ENCODE data around the gene SMAD5.

The SMAD5 gene

DNA sequence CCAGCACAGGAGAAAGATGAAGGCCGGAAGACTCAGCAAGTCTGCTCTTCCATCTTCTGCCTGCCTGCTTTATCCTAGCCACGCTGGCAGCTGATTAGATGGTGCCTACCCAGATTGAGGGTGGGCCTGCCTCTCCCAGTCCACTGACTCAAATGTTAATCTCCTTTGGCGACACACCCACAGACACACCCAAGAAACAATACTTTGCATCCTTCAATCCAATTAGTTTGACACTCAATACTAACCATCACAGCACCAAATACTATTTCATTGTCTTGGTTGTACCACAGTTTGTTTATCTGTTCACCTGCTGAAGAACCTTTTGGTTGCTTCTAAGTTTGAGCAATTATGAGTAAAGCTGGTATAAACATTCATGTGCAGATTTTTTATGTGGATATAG, 36.6 kb downstream of the SMAD5 start:
- TF ChIP-seq, protein P1, sequence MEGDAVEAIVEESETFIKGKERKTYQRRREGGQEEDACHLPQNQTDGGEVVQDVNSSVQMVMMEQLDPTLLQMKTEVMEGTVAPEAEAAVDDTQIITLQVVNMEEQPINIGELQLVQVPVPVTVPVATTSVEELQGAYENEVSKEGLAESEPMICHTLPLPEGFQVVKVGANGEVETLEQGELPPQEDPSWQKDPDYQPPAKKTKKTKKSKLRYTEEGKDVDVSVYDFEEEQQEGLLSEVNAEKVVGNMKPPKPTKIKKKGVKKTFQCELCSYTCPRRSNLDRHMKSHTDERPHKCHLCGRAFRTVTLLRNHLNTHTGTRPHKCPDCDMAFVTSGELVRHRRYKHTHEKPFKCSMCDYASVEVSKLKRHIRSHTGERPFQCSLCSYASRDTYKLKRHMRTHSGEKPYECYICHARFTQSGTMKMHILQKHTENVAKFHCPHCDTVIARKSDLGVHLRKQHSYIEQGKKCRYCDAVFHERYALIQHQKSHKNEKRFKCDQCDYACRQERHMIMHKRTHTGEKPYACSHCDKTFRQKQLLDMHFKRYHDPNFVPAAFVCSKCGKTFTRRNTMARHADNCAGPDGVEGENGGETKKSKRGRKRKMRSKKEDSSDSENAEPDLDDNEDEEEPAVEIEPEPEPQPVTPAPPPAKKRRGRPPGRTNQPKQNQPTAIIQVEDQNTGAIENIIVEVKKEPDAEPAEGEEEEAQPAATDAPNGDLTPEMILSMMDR (conservative IDR thresholded peaks at IDR 0.05) = no peak
- TF ChIP-seq ZFX (IDR thresholded peaks at IDR 0.05) = no peak
- no peak overlapping the region for H3K27ac ChIP-seq

DNA sequence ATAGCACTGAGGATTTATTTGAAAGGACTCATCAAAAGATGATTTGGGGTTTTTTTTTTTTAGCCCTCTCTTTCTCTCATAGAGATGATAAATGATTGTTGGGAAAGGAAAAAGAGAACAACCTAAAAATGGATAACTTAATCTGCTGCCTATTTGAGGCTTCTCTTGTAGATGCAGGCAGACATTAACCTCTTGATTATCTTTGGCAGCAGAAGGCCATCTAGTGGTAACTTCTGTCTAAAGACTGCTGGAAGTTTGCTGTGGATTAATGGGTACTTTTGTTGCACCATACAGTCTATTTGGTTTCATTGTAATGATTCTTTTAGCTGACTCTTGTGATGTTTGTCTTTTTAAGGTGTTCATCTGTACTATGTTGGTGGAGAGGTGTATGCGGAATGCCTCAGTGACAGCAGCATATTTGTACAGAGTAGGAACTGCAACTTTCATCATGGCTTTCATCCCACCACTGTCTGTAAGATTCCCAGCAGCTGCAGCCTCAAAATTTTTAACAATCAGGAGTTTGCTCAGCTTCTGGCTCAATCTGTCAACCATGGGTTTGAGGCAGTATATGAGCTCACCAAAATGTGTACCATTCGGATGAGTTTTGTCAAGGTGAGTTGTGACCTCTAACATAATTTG, 41.5 kb downstream of the SMAD5 start:
- TF ChIP-seq ZFX (IDR thresholded peaks at IDR 0.05) = no peak
- TF ChIP-seq, protein P1 (conservative IDR thresholded peaks at IDR 0.05) = peak; percentile 81
- H3K27ac ChIP-seq = no peak overlapping the region

- H3K27ac ChIP-seq = no peak overlapping the region
- no peak for TF ChIP-seq ZFX (IDR thresholded peaks at IDR 0.05)
- TF ChIP-seq, protein P1 (conservative IDR thresholded peaks at IDR 0.05) = no peak
Measured at GRCh38 chr5:136182618-136183017, 50.0 kb downstream of the SMAD5 start.

DNA sequence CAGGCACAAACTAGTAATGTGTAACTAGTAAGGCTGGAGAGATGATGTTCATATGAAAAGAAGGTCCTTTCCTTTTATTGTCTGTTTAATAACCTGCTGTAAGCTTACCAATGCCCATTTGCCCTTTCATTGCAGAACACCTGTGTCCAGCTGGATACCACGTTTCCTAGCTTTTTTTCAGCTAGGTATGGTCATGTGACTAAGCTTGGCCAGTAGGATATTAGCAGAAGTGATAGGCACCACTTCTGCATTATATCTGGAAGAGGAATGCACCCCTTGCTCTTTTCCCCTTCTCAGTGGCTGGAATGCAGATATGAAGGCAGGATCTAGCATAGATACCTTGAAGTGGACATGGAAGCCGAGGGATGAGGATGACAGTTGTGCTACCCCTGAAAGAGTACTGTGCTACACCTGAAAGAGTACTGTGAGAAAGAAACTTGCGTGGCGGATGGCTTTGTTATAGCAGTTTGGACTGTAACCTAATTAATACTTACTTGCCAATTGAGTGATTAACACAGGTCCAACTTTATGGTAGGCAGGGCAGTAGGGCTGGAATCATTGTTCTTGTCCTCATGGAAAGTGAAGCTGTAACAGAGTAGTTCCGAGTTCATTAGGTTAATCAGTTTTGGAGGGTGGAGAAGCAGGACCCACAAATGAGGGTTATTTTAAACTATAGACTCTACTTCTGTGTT, 53.5 kb downstream of the SMAD5 start:
- TF ChIP-seq, protein P1 (conservative IDR thresholded peaks at IDR 0.05) = no peak
- TF ChIP-seq ZFX (IDR thresholded peaks at IDR 0.05) = no peak
- no peak overlapping the region for H3K27ac ChIP-seq

GRCh38 chr5:136186796-136187195, 54.2 kb downstream of the SMAD5 start:
- TF ChIP-seq, protein P1 (conservative IDR thresholded peaks at IDR 0.05) = no peak
- TF ChIP-seq ZFX (IDR thresholded peaks at IDR 0.05) = no peak

DNA sequence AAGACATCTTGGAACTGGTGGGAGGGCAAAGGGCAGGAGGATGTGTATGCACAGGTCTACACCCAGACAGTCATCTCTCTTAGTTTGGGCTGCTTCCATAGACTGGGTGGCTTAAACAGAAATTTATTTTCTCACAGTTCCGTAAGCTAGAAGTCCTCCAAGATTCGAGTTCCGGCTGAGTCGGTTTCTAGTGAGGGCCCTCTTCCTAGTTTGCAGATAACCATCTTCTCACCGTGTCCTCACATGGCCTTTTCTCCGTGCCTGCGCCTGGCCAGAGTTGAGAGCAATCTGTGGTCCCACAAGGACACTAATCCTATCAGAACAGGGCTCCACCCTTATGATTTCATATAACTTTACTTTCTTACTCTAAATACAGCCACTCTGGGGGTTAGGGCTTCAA, 56.2 kb downstream of the SMAD5 start:
- no peak for TF ChIP-seq ZFX (IDR thresholded peaks at IDR 0.05)
- TF ChIP-seq, protein P1 (conservative IDR thresholded peaks at IDR 0.05) = no peak
- H3K27ac ChIP-seq = no peak overlapping the region

More at GRCh38 chr5:136186796-136187195, 54.2 kb downstream of the SMAD5 start:
- no peak overlapping the region for H3K27ac ChIP-seq

DNA sequence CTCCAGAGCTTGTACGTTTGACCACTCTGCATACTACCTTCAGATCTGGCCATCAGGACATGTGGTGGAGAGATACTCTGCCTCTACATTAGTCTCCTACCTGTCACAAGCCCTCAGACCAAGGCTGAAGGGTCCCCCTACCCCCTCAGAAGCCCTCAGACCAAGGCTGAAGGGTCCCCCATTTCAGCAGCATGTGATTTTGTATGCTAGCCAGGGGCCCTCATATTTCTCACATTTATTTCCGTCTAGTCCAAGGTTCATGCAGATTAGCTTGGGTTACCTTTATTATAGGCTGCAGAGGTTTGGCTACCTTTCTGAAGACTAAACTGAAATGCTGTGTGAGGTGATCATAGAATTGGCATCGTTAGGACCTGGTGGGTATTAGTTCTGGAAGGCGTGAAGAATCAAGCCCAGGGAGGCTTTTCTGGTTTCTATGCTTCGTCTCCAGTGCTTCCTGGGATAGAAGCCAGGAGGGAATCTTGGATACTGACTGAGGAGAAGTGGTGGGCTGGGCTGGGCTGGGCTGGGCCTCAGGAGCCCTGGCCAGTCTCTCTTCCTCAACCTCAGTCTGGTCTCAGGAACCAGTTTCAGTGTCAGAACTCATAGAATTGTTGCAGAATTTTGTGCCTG, 57.6 kb downstream of the SMAD5 start:
- TF ChIP-seq, protein P1 (conservative IDR thresholded peaks at IDR 0.05) = no peak
- no peak for TF ChIP-seq ZFX (IDR thresholded peaks at IDR 0.05)
- H3K27ac ChIP-seq = no peak overlapping the region
